Natural killer cell (primary cell): ENCODE results near the gene RGS6. TPM values are rescaled to one million over a fixed set of nuclear protein-coding genes. Genes with fewer than 3 reads are reported as not detected.

Experiments
- ATAC-seq, 3 donors: fragments of 150-1000 bp in 2 of 3; fragments of 200-7000 bp in 1 of 3; cut with Tn5 transposase; 1 replicate in 1 of 3; 2 replicates in 2 of 3; pipeline ENCODE4 v1.10.0; 2021; ENCODE audit warnings: mild to moderate bottlenecking in 2 of 3, moderate library complexity in 2 of 3
- DNase-seq, 2 donors: peaks; one replicate each; pipeline versions ENCODE4 v3.0.0 to v3.0.0-alpha.2; 2013 to 2021; ENCODE audit warnings: mixed read lengths in 1 of 2
- H3K27ac ChIP-seq: one replicate; pipeline ENCODE4 v1.5.1; 2013; ENCODE audit warnings: mild to moderate bottlenecking, low read length
- H3K27me3 ChIP-seq: one replicate; pipeline ENCODE4 v1.6.1; 2013; ENCODE audit warnings: low read length; ENCODE audit not compliant: control insufficient read depth, insufficient read depth
- H3K36me3 ChIP-seq: one replicate; pipeline ENCODE4 v1.6.1; 2013; ENCODE audit warnings: low read length; ENCODE audit not compliant: control insufficient read depth, insufficient read depth
- H3K4me1 ChIP-seq: one replicate; pipeline ENCODE4 v1.6.1; 2013; ENCODE audit warnings: low read length; ENCODE audit not compliant: control insufficient read depth, insufficient read depth
- H3K4me3 ChIP-seq: one replicate; pipeline ENCODE4 v1.5.1; 2013; ENCODE audit warnings: low read length
- H3K9me3 ChIP-seq: one replicate; pipeline ENCODE4 v1.6.1; 2013; ENCODE audit warnings: low read length; ENCODE audit not compliant: control insufficient read depth, insufficient read depth
- H3K27ac Mint-ChIP-seq, 2 donors: one replicate each; pipeline ENCODE4 v1.8.0; 2022; ENCODE audit warnings: mild to moderate bottlenecking in 2 of 2, mixed read lengths in 2 of 2, moderate library complexity in 1 of 2
- H3K27me3 Mint-ChIP-seq, 2 donors: one replicate each; pipeline ENCODE4 v1.8.0; 2022; ENCODE audit warnings: low read depth in 2 of 2, mixed read lengths in 2 of 2
- H3K36me3 Mint-ChIP-seq: one replicate; pipeline ENCODE4 v1.8.0; 2022; ENCODE audit warnings: mixed read lengths
- H3K4me1 Mint-ChIP-seq, 2 donors: one replicate each; pipeline ENCODE4 v1.8.0; 2022; ENCODE audit warnings: mixed read lengths in 2 of 2
- H3K4me3 Mint-ChIP-seq: one replicate; pipeline ENCODE4 v1.8.0; 2022; ENCODE audit warnings: mild to moderate bottlenecking, moderate library complexity, mixed read lengths
- H3K9me3 Mint-ChIP-seq, 2 donors: one replicate each; pipeline ENCODE4 v1.8.0; 2022; ENCODE audit warnings: mixed read lengths in 2 of 2
- CTCF ChIP-seq: fragments of 200-600 bp; IDR thresholded peaks from one replicate; pipeline ENCODE4 v1.8.0; 2022; ENCODE audit warnings: antibody characterized with exemption
- WGBS: methylation state at CpG from one replicate; pipeline ENCODE4 v1.1.7; 2013; ENCODE audit warnings: missing lambda C conversion rate; ENCODE audit not compliant: insufficient coverage; 5-methylcytosine and 5-hydroxymethylcytosine counted together
- intact Hi-C: fragments of 100-400 bp; cut with micrococcal nuclease; formaldehyde crosslinking; loops from one replicate; pipeline ENCODE4 v1.14.2; 2022
- total RNA-seq, 4 donors: library from RNA; stranded (reverse); fragments of 120-200 nt in 1 of 4; gene quantifications; one replicate each; pipeline versions ENCODE4 v1.2.3 to v1.2.4, GENCODE V29; 2013 to 2022

Gene RGS6
- total RNA-seq, 3 donors from 2014 or later (not counting 1 experiment from before 2014, with no cell fraction given) = 0.75 to 1.4 TPM; not detected in 1

- Histone ChIP-seq H3K27ac (no peak overlapping the region), H3K4me1 (no peaks in the 10 kb centered on the region), H3K36me3 (no peaks in the 10 kb centered on the region), H3K9me3 (peaks cover 6% of the 10 kb centered on the region), H3K4me3 (no peak overlapping the region), H3K27me3 (no peaks in the 10 kb centered on the region)
- Mint-ChIP-seq H3K4me1 (no peaks in the 10 kb centered on the region), H3K27me3 (peaks cover 10 to 19% of the 10 kb centered on the region in 2 donors), H3K27ac (no peak overlapping the region), H3K36me3 (no peaks in the 10 kb centered on the region), H3K4me3 (no peak overlapping the region), H3K9me3 (peaks cover 0 to 6% of the 10 kb centered on the region in 2 donors)
- TF ChIP-seq CTCF = no peak
- intact Hi-C loops = no loop called here
- DNase-seq = no peak
- ATAC-seq = no peak
- 66% methylated on average over 3 of the region's 3 CpGs for WGBS
Measured at GRCh38 chr14:72155379-72155993, 223.3 kb downstream of the RGS6 start.

GRCh38 chr14:72164420-72165228, 232.4 kb downstream of the RGS6 start:
- no peaks in the 10 kb centered on the region for H3K27me3 ChIP-seq
- Mint-ChIP-seq H3K4me1 (peaks cover 0 to 6% of the 10 kb centered on the region in 2 donors), H3K4me3 (no peak overlapping the region), H3K27ac (no peak overlapping the region), H3K9me3 (no peaks in the 10 kb centered on the region), H3K36me3 (no peaks in the 10 kb centered on the region), H3K27me3 (peaks cover 11 to 32% of the 10 kb centered on the region in 2 donors)
- no peaks in the 10 kb centered on the region for H3K36me3 ChIP-seq
- no peak for TF ChIP-seq CTCF
- WGBS = 66% methylated on average over 7 of the region's 9 CpGs
- H3K4me1 ChIP-seq = no peaks in the 10 kb centered on the region
- H3K4me3 ChIP-seq = no peak overlapping the region
- H3K27ac ChIP-seq = no peak overlapping the region
- intact Hi-C loops = no loop called here
- ATAC-seq (no peak), DNase-seq (no peak)
- no peaks in the 10 kb centered on the region for H3K9me3 ChIP-seq

- no peaks in the 10 kb centered on the region for H3K36me3 ChIP-seq
- H3K9me3 ChIP-seq = no peaks in the 10 kb centered on the region
- intact Hi-C loops = no loop called here
- Mint-ChIP-seq H3K9me3 (no peaks in the 10 kb centered on the region), H3K27me3 (peaks cover 11 to 25% of the 10 kb centered on the region in 2 donors), H3K36me3 (no peaks in the 10 kb centered on the region), H3K27ac (no peak overlapping the region), H3K4me3 (no peak overlapping the region), H3K4me1 (peaks cover 0 to 6% of the 10 kb centered on the region in 2 donors)
- H3K27me3 ChIP-seq = no peaks in the 10 kb centered on the region
- ATAC-seq (no peak), DNase-seq (no peak)
- 89% methylated on average over 7 of the region's 8 CpGs for WGBS
- H3K27ac ChIP-seq = no peak overlapping the region
- no peak overlapping the region for H3K4me3 ChIP-seq
- H3K4me1 ChIP-seq = no peaks in the 10 kb centered on the region
- TF ChIP-seq CTCF = no peak
Measured at GRCh38 chr14:72165229-72165698, 233.0 kb downstream of the RGS6 start.
